Ectodermal cell (in vitro differentiated cells): ENCODE measurements around the gene ZFP36L1.

Experiments
- H3K27ac ChIP-seq: 2 replicates; pipeline ENCODE4 v1.7.0; 2013; ENCODE audit warnings: mild to moderate bottlenecking, low read depth, low read length; ENCODE audit not compliant: insufficient read depth, poor library complexity, severe bottlenecking
- H3K27me3 ChIP-seq: 2 replicates; pipeline ENCODE4 v1.7.0; 2013; ENCODE audit warnings: mild to moderate bottlenecking, low read length; ENCODE audit not compliant: insufficient read depth, control insufficient read depth, poor library complexity, severe bottlenecking
- H3K36me3 ChIP-seq: one replicate; pipeline ENCODE4 v1.7.0; 2013; ENCODE audit warnings: low read length; ENCODE audit not compliant: control insufficient read depth, insufficient read depth
- H3K4me1 ChIP-seq: one replicate; pipeline ENCODE4 v1.7.0; 2013; ENCODE audit warnings: low read length; ENCODE audit not compliant: control insufficient read depth, insufficient read depth
- H3K4me3 ChIP-seq: 2 replicates; pipeline ENCODE4 v1.7.0; 2013; ENCODE audit warnings: low read depth, low read length, control low read depth; ENCODE audit not compliant: insufficient read depth
- H3K9me3 ChIP-seq: 2 replicates; pipeline ENCODE4 v1.7.0; 2013; ENCODE audit warnings: mild to moderate bottlenecking, low read length, moderate library complexity; ENCODE audit not compliant: control insufficient read depth
- WGBS, 2 experiments: methylation state at CpG; one replicate each; pipeline ENCODE4 v1.1.7; 2013; ENCODE audit warnings: missing lambda C conversion rate in 2 of 2; 5-methylcytosine and 5-hydroxymethylcytosine counted together

ZFP36L1 gene

DNA sequence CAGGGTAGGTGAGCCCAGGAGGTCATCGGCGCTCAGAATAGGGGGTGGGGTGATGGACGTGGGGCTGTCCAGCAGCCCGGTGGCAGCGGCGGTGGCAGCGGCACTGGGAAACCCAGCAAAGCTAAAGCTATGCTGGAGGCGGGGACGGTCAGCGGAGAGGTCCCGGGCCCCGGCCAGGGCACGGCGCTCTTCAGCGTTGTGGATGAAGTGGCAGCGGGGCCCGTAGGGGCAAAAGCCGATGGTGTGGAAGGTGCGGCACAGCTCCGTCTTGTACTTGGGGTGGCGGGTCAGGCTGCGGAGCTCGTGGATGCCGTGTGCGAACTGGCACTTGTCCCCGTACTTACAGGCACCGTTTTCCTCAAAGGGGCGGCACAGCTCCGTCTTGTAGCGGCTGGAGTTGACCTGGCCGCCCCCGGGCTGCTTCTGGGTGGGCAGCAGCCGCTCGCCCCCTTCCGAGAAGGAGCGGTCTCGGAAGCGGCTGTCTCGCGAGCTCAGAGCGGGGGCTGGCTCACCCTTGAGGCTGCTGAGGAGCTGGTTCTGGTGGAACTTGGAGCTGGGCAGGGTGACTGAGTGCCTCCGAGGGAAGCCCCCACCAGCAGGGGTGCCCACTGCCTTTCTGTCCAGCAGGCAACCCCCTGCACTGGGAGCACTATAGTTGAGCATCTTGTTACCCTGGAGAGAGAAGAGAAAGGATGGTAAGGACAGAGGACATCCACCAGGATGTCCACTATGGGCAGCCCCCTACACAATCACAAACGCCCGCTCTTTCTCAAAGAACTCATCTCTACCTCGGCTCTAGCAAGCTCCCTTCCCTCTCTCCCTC, 2.8 kb downstream of the ZFP36L1 start:
- no peaks in the 10 kb centered on the region for H3K27me3 ChIP-seq
- peaks cover 32% of the 10 kb centered on the region for H3K36me3 ChIP-seq
- H3K9me3 ChIP-seq = no peaks in the 10 kb centered on the region
- 69 to 73% methylated on average over 45 of the region's 45 CpGs for WGBS, 2 experiments
- peak overlapping the region; percentile 95 for H3K4me3 ChIP-seq
- H3K4me1 ChIP-seq = peaks cover 13% of the 10 kb centered on the region
- peak overlapping the region; percentile 9 for H3K27ac ChIP-seq

DNA sequence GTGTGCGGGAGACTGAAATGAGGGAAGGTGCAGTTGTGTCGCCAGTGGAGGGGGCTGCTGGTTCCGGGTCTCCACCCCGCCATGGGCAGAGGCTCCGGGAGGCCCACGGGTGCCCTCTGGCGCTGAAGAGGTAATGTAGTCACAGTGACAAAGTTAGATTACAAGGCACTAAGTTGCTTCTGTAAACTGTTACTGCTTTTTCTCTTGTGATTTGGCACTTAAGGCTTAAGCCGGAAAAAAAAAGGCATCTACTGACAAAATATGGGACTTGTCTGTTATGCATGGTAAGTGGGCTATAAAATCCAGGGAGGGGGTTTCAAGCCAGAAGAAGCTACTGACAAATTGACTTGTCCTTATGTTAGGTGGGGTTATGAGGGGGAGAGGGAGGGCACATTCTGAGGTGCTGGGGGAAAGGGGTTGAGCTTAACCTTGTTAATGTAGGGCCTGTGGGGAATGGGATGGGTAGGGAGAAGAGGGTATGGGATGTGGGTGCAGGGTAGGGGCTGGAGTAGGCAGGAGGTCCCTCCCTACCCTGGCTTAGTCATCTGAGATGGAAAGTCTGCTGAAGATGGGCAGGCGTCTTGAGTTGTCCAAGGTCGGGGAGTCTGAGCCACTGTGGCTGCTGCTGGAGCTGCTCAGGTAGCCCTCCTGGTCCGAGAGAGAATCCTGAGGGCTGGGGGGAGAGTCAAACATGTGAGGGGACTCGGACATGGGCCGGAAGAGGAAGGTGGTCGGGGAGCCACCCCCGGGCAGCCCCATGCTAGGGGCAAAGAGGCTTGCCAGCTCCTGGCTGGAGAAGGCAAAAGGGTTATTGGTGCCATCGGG, 3.7 kb downstream of the ZFP36L1 start:
- Histone ChIP-seq H3K9me3 (no peaks in the 10 kb centered on the region), H3K27me3 (no peaks in the 10 kb centered on the region), H3K4me1 (peaks cover 13% of the 10 kb centered on the region), H3K4me3 (peak overlapping the region; percentile 95), H3K27ac (peak overlapping the region; percentile 20), H3K36me3 (peaks cover 32% of the 10 kb centered on the region)
- WGBS, 2 experiments = 73% methylated on average over 16 of the region's 16 CpGs

DNA sequence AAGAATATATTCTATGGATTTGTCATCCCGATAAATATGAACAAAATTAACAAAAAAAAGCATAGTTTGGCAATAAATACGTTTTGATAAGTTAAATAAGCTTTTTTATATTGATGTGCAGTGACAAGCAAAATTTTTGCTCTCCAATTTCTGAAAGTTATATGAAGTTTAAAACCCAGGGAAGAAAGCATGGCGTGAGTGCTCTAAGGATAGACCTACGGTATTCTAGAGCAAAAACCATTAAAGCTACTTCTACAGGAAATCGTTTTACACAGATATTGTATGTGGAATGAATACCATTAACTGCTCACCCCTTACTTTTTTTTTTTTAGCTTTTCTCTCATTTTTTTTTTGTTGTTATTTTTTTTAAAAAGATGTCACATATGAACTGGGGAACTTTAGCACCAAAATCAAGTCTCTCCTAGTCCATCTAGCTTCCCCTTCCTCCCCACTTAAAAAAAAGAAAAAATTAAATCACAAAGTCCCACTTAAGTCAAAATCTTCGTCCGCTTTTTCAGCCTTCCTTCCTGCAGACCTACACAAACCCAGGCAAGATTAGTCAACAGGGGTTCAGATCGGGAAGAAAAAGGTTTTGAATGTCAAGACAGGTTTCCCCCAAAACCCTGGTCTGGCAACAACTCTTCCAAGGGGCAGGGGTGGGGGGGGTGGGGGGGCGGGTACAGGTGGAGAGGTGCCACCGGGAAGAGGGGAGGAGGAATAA, 4.4 kb downstream of the ZFP36L1 start:
- WGBS, 2 experiments = 72 to 78% methylated on average over 8 to 9 of the region's 10 CpGs
- peak overlapping the region; percentile 20 for H3K27ac ChIP-seq
- H3K36me3 ChIP-seq = peaks cover 32% of the 10 kb centered on the region
- no peaks in the 10 kb centered on the region for H3K27me3 ChIP-seq
- H3K9me3 ChIP-seq = no peaks in the 10 kb centered on the region
- peaks cover 13% of the 10 kb centered on the region for H3K4me1 ChIP-seq
- peak overlapping the region; percentile 95 for H3K4me3 ChIP-seq

DNA sequence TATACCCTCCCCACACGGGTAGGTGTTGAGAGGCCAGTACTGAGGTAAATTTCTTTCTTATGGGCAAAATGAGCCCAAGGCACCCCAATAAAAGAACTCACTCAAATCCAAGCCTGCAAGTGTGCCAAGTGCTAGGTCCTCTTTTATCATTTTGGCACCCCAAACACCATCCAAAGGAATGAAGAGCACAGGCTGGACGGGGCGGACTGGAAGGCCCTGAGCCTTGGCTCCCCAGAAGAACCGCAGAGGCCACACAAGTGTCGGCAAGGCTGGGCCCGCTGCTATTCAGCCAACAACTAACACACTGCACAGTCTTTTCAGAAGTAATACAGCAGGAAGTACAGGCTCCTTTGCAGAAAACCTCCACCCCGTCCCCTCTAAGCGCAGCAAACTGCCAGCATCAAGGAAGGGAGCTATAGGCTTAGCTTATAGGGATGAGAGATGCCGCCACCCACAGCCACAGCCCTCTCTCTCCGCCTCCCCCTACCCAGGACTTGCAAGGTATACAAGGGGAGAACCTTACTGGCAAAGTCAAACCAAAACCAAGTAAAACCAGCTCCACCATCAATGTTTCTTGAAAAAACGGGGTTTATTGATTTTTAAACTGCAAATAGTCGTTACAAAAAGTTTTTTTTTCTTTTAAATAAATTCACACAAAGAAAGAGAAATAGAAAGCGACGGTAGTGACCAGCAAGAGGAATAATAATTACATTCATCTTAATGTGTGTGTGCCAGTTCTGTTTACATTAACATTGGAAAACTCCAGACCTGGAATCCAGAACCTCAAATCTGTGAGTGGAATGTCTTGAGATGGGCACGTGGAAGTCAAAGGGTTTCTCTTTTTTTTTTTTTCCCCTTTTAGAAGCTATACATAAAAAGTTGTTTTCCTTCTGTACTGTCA, 5.5 kb downstream of the ZFP36L1 start:
- Histone ChIP-seq H3K27ac (no peak overlapping the region), H3K9me3 (no peaks in the 10 kb centered on the region), H3K4me1 (peaks cover 13% of the 10 kb centered on the region), H3K36me3 (peaks cover 32% of the 10 kb centered on the region), H3K4me3 (no peak overlapping the region), H3K27me3 (no peaks in the 10 kb centered on the region)
- WGBS, 2 experiments = 82 to 87% methylated on average over 10 to 14 of the region's 15 CpGs

DNA sequence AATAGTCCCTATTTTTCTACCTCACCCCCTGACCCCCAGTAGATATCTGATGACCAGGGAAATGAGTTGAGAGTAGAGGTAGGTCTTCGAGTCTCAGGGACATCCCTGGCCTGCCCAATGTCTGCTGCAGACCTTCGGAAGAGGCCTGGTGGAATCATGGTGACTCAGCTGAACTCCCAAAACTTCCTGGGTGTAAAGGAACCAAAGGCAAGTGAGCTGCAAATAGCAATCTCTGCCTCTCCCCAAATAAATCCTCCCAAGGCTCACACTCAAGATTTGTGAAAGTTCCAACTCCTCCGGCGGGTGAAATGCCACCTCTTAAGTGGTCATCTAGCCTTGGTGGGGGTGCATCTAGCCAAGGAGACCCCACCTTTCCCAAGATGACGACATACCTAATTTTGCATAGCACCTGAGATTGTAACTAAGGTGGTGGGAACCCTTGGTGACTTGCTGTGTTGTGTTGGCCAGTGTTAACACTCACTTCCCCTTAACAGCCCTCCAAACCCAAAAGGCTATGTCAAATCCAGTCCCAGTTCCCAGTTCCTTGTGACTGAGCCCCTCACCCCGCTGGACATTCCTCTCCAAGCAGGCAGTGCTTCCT, 6.3 kb downstream of the ZFP36L1 start:
- WGBS, 2 experiments = 77 to 87% methylated on average over 6 of the region's 6 CpGs
- no peaks in the 10 kb centered on the region for H3K9me3 ChIP-seq
- H3K4me3 ChIP-seq = no peak overlapping the region
- H3K27ac ChIP-seq = peak overlapping the region; percentile 21
- peaks cover 32% of the 10 kb centered on the region for H3K36me3 ChIP-seq
- H3K27me3 ChIP-seq = no peaks in the 10 kb centered on the region
- H3K4me1 ChIP-seq = peaks cover 13% of the 10 kb centered on the region

DNA sequence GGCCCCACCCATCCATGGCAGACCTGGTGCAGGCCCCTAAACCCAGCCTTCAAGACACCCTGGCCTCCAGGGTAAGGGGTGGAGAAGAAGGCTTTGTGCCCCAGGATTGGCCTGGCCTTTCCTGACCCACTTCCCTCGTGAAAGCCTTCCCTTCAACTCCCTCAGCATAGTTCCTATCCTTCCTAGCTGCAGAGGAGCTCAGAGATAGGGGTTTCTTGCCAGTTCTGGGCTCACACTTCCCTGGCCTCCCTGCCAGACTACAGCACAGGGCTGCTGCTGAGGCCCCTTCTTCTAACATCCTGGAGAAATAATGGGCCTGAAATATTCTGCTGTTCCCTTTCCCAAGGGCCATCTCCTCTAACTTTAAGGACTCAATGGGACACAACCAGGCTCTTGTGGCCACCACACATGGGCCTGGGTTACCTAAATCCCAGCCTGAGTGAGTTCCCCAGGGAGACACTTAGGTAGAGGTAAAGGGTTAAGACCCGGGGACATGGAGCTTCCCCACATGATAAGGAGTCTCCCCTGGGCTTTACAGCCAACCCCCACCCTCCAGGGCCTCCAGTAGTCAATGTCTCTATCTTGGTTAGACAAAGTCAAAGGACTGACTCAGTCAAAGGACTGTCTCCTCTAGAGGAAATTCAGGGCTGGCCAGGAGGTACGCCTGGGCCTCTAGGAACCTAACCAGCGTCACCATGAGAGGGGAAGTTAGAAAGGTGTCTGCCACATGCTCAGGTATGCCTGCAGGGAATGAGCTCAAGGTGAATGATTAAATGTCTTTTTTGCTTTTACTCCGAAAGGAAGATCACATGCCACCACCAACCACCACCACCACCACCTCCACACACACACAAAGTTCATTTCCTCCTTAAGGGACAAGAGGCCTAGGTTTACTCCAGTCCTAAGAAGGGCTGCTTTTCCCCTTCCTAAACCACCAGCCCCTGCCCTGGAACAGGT, 7.1 kb downstream of the ZFP36L1 start:
- no peaks in the 10 kb centered on the region for H3K27me3 ChIP-seq
- 91% methylated on average over 5 of the region's 5 CpGs for WGBS, 2 experiments
- H3K9me3 ChIP-seq = no peaks in the 10 kb centered on the region
- H3K27ac ChIP-seq = peak overlapping the region; percentile 21
- H3K4me3 ChIP-seq = no peak overlapping the region
- peaks cover 21% of the 10 kb centered on the region for H3K4me1 ChIP-seq
- peaks cover 24% of the 10 kb centered on the region for H3K36me3 ChIP-seq

DNA sequence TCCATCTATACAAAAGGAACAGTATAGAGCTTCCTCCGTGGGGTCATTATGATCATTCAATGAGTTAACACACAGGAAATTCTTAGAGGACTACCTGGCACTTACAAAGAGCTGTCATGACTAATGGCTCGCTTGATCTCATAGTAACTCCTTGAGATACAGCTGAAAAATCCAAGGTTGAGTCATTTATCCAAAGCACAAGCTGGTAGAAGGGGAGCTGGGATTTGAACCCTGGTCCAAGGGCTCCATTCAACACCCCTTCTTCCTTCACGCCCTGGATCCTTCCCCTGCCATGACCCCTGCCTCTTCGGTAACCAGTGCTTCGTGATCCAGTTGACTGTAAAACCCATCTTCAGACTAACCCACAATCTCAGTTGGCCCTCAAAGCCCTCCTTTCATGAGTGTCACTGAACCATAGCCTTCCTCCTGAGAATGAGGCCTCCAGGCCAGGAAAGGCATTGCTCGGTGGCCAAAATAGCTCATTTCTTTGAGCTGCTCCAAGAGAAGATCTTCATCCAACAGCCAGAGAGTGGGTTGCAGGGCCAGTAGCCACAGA, 7.8 kb downstream of the ZFP36L1 start:
- Histone ChIP-seq H3K36me3 (peaks cover 16% of the 10 kb centered on the region), H3K27me3 (no peaks in the 10 kb centered on the region), H3K4me3 (no peak overlapping the region), H3K9me3 (no peaks in the 10 kb centered on the region), H3K27ac (no peak overlapping the region), H3K4me1 (peaks cover 25% of the 10 kb centered on the region)
- WGBS, 2 experiments = 93 to 96% methylated on average over 6 of the region's 6 CpGs

DNA sequence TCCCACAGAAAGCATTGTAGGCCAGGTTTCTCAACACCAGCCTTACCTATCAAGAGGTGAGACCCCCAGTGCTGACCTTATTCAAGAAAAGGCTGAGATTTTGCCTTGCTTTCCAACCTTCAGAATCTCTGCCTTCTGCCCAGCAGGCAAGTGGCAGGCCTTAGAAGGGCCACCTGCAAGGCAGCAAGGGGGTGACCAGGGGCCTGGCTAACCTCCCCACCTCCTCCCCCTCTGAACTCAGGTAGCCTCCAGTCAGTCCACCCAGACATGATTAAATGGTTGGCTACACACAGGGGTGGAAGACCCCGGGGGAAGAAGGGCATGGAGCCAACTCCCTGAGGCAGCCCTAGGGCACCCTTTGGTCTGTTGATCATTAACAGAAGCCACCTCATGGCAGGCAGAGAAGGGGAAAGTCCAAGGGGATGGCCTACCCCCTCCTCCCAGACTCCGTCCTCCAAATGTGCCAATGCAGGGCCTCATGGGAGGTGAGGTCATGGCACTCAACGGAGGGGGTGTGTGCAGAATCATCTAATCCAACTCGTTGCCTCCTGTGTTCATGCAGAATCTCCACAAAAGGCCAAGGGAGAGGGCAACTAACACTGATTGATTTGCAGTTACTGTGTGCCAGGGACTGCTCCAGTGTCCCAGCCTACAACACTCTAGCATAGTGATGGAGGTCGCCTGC, 8.5 kb downstream of the ZFP36L1 start:
- Histone ChIP-seq H3K4me3 (no peak overlapping the region), H3K4me1 (peaks cover 18% of the 10 kb centered on the region), H3K36me3 (peaks cover 9% of the 10 kb centered on the region), H3K27ac (no peak overlapping the region), H3K9me3 (no peaks in the 10 kb centered on the region), H3K27me3 (no peaks in the 10 kb centered on the region)
- WGBS, 2 experiments = 88 to 92% methylated on average over 5 of the region's 5 CpGs
